BJ (cell line): ENCODE measurements around the gene SHROOM1. TPM values are rescaled to one million over a fixed set of nuclear protein-coding genes. Genes with fewer than 3 reads are reported as not detected.

ENCODE experiments used
- CTCF ChIA-PET: fragments of 350-600 bp; formaldehyde crosslinking; extraction: SDS; loops from one replicate; lab custom pipeline; 2021; ENCODE audit warnings: antibody characterized with exemption, inconsistent platforms; lab: Yijun Ruan, JAX
- POLR2A ChIA-PET: fragments of 300-600 bp; sonication (Branson Sonifier 250); formaldehyde crosslinking; extraction: SDS; loops from one replicate; lab custom pipeline; 2021; ENCODE audit warnings: antibody characterized with exemption; lab: Charles Lee
- DNase-seq: peaks from one replicate; pipeline ENCODE4 v3.0.0-alpha.2; 2011; ENCODE audit warnings: low read depth
- H3K27me3 ChIP-seq: 2 replicates; pipeline ENCODE4 v1.6.0; 2011; ENCODE audit warnings: low read length; ENCODE audit not compliant: control insufficient read depth, insufficient read depth
- H3K36me3 ChIP-seq: 2 replicates; pipeline ENCODE4 v1.5.1; 2011; ENCODE audit warnings: low read length; ENCODE audit not compliant: control insufficient read depth, insufficient read depth
- H3K4me3 ChIP-seq: 2 replicates; pipeline ENCODE4 v1.5.1; 2011; ENCODE audit warnings: low read depth, mild to moderate bottlenecking, control low read depth, low read length
- CTCF ChIP-seq: IDR thresholded peaks from 2 replicates; pipeline ENCODE4 v1.5.1; 2011; ENCODE audit warnings: low read depth, mild to moderate bottlenecking, control low read depth, inconsistent platforms, low read length, moderate library complexity; ENCODE audit not compliant: insufficient read depth
- polyA plus RNA-seq: library from polyadenylated mRNA; depleted of rRNA; stranded (reverse); fragments of >200 nt; gene quantifications from 2 replicates; pipeline ENCODE4 v1.2.3, GENCODE V29; 2011

The SHROOM1 gene
- polyA plus RNA-seq, 1 experiment, result 8.5 TPM

- H3K36me3 ChIP-seq, result no peaks in the 10 kb centered on the region
- ChIA-PET CTCF (interaction anchor here (0.6 to 2.0 kb wide), 4 partner anchors 14 to 554 kb away, joined by 3 to 6 read pairs (median 4); no protein-coding TSS in a partner anchor), POLR2A (no interaction called here)
- H3K27me3 ChIP-seq, result no peaks in the 10 kb centered on the region
- TF ChIP-seq CTCF, result no peak
- H3K4me3 ChIP-seq, result peak overlapping the region; percentile 74; the same call in 1 of the 2 replicates
- no peak for DNase-seq
Observed at GRCh38 chr5:132775476-132775961, 54.9 kb downstream of the SHROOM1 start.

- TF ChIP-seq CTCF, result no peak
- H3K27me3 ChIP-seq, result no peaks in the 10 kb centered on the region
- H3K36me3 ChIP-seq, result no peaks in the 10 kb centered on the region
- POLR2A ChIA-PET, result no interaction called here
- no peak for DNase-seq
- H3K4me3 ChIP-seq, result no peak overlapping the region
- CTCF ChIA-PET, result interaction anchor here (1.7 kb wide), 1 partner anchor 20 kb away, joined by 6 read pairs; no protein-coding TSS in a partner anchor
Observed at GRCh38 chr5:132774896-132775295, 55.6 kb downstream of the SHROOM1 start.

GRCh38 chr5:132774406-132774805, 56.0 kb downstream of the SHROOM1 start:
- DNase-seq, result no peak
- CTCF ChIA-PET, result no interaction called here
- TF ChIP-seq CTCF, result no peak
- H3K27me3 ChIP-seq, result no peaks in the 10 kb centered on the region
- no peak overlapping the region for H3K4me3 ChIP-seq
- no peaks in the 10 kb centered on the region for H3K36me3 ChIP-seq
- POLR2A ChIA-PET, result no interaction called here

- Histone ChIP-seq H3K27me3 (no peaks in the 10 kb centered on the region), H3K4me3 (no peak overlapping the region), H3K36me3 (no peaks in the 10 kb centered on the region)
- no peak for TF ChIP-seq CTCF
- ChIA-PET POLR2A (no interaction called here), CTCF (interaction anchor here (0.9 to 1.3 kb wide), 3 partner anchors 20 to 386 kb away, joined by 3 to 5 read pairs (median 4); no protein-coding TSS in a partner anchor)
- no peak for DNase-seq
Observed at GRCh38 chr5:132773601-132774355, 56.7 kb downstream of the SHROOM1 start.

GRCh38 chr5:132773114-132773513, 57.3 kb downstream of the SHROOM1 start:
- no peak for TF ChIP-seq CTCF
- CTCF ChIA-PET, result interaction anchor here (0.9 to 1.3 kb wide), 3 partner anchors 19 to 385 kb away, joined by 3 to 5 read pairs (median 4); no protein-coding TSS in a partner anchor
- POLR2A ChIA-PET, result no interaction called here
- Histone ChIP-seq H3K36me3 (no peaks in the 10 kb centered on the region), H3K4me3 (no peak overlapping the region), H3K27me3 (no peaks in the 10 kb centered on the region)
- DNase-seq, result no peak
